Activated CD8-positive, alpha-beta T cell treated with anti-CD3 and anti-CD28 coated beads for 36 hours (primary cell): ENCODE measurements around the gene TLE3. TPM values are rescaled to one million over a fixed set of nuclear protein-coding genes. Genes with fewer than 3 reads are reported as not detected.

Experiments
- ATAC-seq: fragments of 200-7000 bp; cut with Tn5 transposase; one replicate; pipeline ENCODE4 v1.10.0; 2021; ENCODE audit warnings: mild to moderate bottlenecking, moderate library complexity
- CTCF ChIA-PET: fragments of 350-600 bp; sonication (Branson Sonifier 250); formaldehyde crosslinking; loops from one replicate; lab custom pipeline; 2021; ENCODE audit warnings: antibody characterized with exemption; lab: Charles Lee
- POLR2A ChIA-PET: fragments of 350-600 bp; sonication (Branson Sonifier 250); formaldehyde crosslinking; loops from one replicate; lab custom pipeline; 2021; ENCODE audit warnings: antibody characterized with exemption; lab: Charles Lee
- DNase-seq: peaks from one replicate; pipeline ENCODE4 v3.0.0-alpha.2; 2020
- H3K27ac Mint-ChIP-seq: one replicate; pipeline ENCODE4 v1.8.0; 2021; ENCODE audit warnings: mild to moderate bottlenecking, mixed read lengths
- H3K27me3 Mint-ChIP-seq: one replicate; pipeline ENCODE4 v1.8.0; 2021; ENCODE audit warnings: mixed read lengths
- H3K36me3 Mint-ChIP-seq: one replicate; pipeline ENCODE4 v1.8.0; 2021; ENCODE audit warnings: low read depth, mixed read lengths
- H3K4me1 Mint-ChIP-seq: one replicate; pipeline ENCODE4 v1.8.0; 2021; ENCODE audit warnings: low read depth, mixed read lengths
- H3K4me3 Mint-ChIP-seq: one replicate; pipeline ENCODE4 v1.8.0; 2021; ENCODE audit warnings: mild to moderate bottlenecking, moderate library complexity, mixed read lengths
- H3K9me3 Mint-ChIP-seq: one replicate; pipeline ENCODE4 v1.8.0; 2021; ENCODE audit warnings: mixed read lengths
- CTCF ChIP-seq: fragments of 200-600 bp; IDR thresholded peaks from one replicate; pipeline ENCODE4 v1.8.0; 2022; ENCODE audit warnings: antibody characterized with exemption, mild to moderate bottlenecking
- intact Hi-C: fragments of 100-400 bp; cut with micrococcal nuclease; formaldehyde crosslinking; loops from one replicate; pipeline ENCODE4 v1.10.0; 2022
- total RNA-seq, 2 experiments: library from RNA; stranded (reverse); gene quantifications; one replicate each; pipeline ENCODE4 v1.2.3, GENCODE V29; 2021

The TLE3 gene
- total RNA-seq, 2 experiments from 2014 or later, result 48.4 to 64.2 TPM

GRCh38 chr15:70032509-70032908 is 65.2 kb downstream of the TLE3 start:
- CTCF ChIA-PET, result no interaction called here
- Mint-ChIP-seq H3K4me3 (no peak overlapping the region), H3K27ac (no peak overlapping the region), H3K27me3 (no peaks in the 10 kb centered on the region), H3K9me3 (no peaks in the 10 kb centered on the region), H3K36me3 (no peaks in the 10 kb centered on the region), H3K4me1 (no peaks in the 10 kb centered on the region)
- intact Hi-C loops, result no loop called here
- POLR2A ChIA-PET, result no interaction called here
- DNase-seq, result no peak
- ATAC-seq, result no peak
- no peak for TF ChIP-seq CTCF

GRCh38 chr15:70031713-70032112 is 66.0 kb downstream of the TLE3 start:
- ChIA-PET CTCF (no interaction called here), POLR2A (no interaction called here)
- H3K4me1 Mint-ChIP-seq, result no peaks in the 10 kb centered on the region
- no peaks in the 10 kb centered on the region for H3K9me3 Mint-ChIP-seq
- TF ChIP-seq CTCF, result no peak
- H3K27ac Mint-ChIP-seq, result no peak overlapping the region
- DNase-seq, result no peak
- intact Hi-C loops, result no loop called here
- H3K36me3 Mint-ChIP-seq, result no peaks in the 10 kb centered on the region
- no peak for ATAC-seq
- no peaks in the 10 kb centered on the region for H3K27me3 Mint-ChIP-seq
- H3K4me3 Mint-ChIP-seq, result no peak overlapping the region

- CTCF ChIA-PET, result no interaction called here
- no peak for TF ChIP-seq CTCF
- H3K4me1 Mint-ChIP-seq, result no peaks in the 10 kb centered on the region
- no peak overlapping the region for H3K4me3 Mint-ChIP-seq
- ATAC-seq (no peak), DNase-seq (no peak)
- H3K27me3 Mint-ChIP-seq, result no peaks in the 10 kb centered on the region
- intact Hi-C loops, result no loop called here
- no peaks in the 10 kb centered on the region for H3K9me3 Mint-ChIP-seq
- no peaks in the 10 kb centered on the region for H3K36me3 Mint-ChIP-seq
- POLR2A ChIA-PET, result interaction anchor here (1.6 kb wide), 1 partner anchor 12 kb away, joined by 4 read pairs; no protein-coding TSS in a partner anchor
- H3K27ac Mint-ChIP-seq, result no peak overlapping the region
Observed at GRCh38 chr15:70031261-70031660, 66.5 kb downstream of the TLE3 start.

- DNase-seq (no peak), ATAC-seq (no peak)
- Mint-ChIP-seq H3K27ac (no peak overlapping the region), H3K4me3 (no peak overlapping the region), H3K9me3 (no peaks in the 10 kb centered on the region), H3K27me3 (no peaks in the 10 kb centered on the region), H3K36me3 (no peaks in the 10 kb centered on the region), H3K4me1 (no peaks in the 10 kb centered on the region)
- POLR2A ChIA-PET, result interaction anchor here (1.6 kb wide), 1 partner anchor 13 kb away, joined by 4 read pairs; no protein-coding TSS in a partner anchor
- TF ChIP-seq CTCF, result no peak
- intact Hi-C loops, result no loop called here
- CTCF ChIA-PET, result no interaction called here
Observed at GRCh38 chr15:70030851-70031250, 66.9 kb downstream of the TLE3 start.

GRCh38 chr15:70029297-70029701 is 68.4 kb downstream of the TLE3 start:
- H3K36me3 Mint-ChIP-seq, result no peaks in the 10 kb centered on the region
- peaks cover 2% of the 10 kb centered on the region for H3K4me1 Mint-ChIP-seq
- no peak overlapping the region for H3K27ac Mint-ChIP-seq
- intact Hi-C loops, result no loop called here
- no peak overlapping the region for H3K4me3 Mint-ChIP-seq
- H3K9me3 Mint-ChIP-seq, result no peaks in the 10 kb centered on the region
- no peak for TF ChIP-seq CTCF
- no peaks in the 10 kb centered on the region for H3K27me3 Mint-ChIP-seq
- DNase-seq (no peak), ATAC-seq (no peak)
- CTCF ChIA-PET, result interaction anchor here (0.7 to 1.2 kb wide), 2 partner anchors 300 to 551 kb away, joined by 3 to 4 read pairs; no protein-coding TSS in a partner anchor
- POLR2A ChIA-PET, result interaction anchor here (1.6 kb wide), 1 partner anchor 14 kb away, joined by 4 read pairs; no protein-coding TSS in a partner anchor
